22Rv1 (cell line): ENCODE measurements around the gene XCL1.
"Not testable (repeated sequence)": the region's sequence is repeated elsewhere in the genome, so short reads cannot be mapped to it uniquely, and the experiment has no call there.

Experiments
- H3K27ac ChIP-seq: fragments of 450-650 bp; 2 replicates; pipeline ENCODE4 v1.5.1; 2017
- ZFX ChIP-seq: fragments of 450-650 bp; IDR thresholded peaks from 2 replicates; pipeline ENCODE4 v1.6.1; 2017; ENCODE audit warnings: antibody characterized with exemption, borderline replicate concordance
- TF ChIP-seq, protein P1 (sequence below): fragments of 450-650 bp; IDR thresholded peaks from 2 replicates; pipeline ENCODE4 v1.5.1; 2017; ENCODE audit warnings: mild to moderate bottlenecking

Gene XCL1

DNA sequence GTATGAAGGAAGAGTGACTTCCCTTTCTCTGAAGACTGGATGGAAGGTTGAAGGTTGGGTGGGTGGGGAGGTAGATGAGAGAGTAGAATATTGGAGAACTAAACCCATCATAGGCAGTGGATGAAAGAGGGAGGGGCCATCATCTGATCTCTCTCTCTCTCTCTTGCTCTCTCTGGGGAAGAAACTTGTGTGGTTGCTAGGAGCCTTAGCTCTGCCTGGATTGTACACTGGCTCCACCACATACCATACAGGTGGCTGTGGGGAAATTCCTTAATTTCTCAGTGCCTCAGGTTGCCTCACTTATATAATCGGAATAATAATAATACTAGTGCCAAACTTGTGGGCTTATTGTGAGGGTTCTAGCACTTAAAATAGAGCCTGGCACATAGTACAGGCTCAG lies 9.5 kb downstream of the XCL1 start:
- no peak overlapping the region for H3K27ac ChIP-seq
- TF ChIP-seq ZFX: no peak
- TF ChIP-seq, protein P1, sequence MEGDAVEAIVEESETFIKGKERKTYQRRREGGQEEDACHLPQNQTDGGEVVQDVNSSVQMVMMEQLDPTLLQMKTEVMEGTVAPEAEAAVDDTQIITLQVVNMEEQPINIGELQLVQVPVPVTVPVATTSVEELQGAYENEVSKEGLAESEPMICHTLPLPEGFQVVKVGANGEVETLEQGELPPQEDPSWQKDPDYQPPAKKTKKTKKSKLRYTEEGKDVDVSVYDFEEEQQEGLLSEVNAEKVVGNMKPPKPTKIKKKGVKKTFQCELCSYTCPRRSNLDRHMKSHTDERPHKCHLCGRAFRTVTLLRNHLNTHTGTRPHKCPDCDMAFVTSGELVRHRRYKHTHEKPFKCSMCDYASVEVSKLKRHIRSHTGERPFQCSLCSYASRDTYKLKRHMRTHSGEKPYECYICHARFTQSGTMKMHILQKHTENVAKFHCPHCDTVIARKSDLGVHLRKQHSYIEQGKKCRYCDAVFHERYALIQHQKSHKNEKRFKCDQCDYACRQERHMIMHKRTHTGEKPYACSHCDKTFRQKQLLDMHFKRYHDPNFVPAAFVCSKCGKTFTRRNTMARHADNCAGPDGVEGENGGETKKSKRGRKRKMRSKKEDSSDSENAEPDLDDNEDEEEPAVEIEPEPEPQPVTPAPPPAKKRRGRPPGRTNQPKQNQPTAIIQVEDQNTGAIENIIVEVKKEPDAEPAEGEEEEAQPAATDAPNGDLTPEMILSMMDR: no peak

DNA sequence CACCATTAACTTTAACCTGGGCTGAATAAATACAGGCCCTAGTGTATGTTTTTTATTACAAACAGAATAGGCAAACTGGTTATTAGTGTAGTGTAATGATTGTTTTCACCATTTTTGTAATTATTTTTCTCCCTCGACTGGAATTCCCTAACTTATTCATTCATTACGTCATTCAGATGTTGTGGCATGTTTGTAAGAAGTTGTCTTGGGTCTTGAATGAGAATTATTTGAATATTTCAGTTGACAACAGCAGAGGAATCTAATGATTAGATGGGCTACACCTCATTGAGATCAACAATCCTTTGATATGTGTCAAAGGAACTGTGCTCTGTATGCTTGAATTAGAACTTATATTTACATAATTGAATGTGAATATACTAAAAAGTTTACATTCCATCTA lies 12.8 kb downstream of the XCL1 start:
- no peak for TF ChIP-seq ZFX
- TF ChIP-seq, protein P1: no peak
- no peak overlapping the region for H3K27ac ChIP-seq

GRCh38 chr1:168591066-168591465 lies 14.7 kb downstream of the XCL1 start:
- H3K27ac ChIP-seq: no peak overlapping the region
- TF ChIP-seq, protein P1: no peak
- no peak for TF ChIP-seq ZFX

DNA sequence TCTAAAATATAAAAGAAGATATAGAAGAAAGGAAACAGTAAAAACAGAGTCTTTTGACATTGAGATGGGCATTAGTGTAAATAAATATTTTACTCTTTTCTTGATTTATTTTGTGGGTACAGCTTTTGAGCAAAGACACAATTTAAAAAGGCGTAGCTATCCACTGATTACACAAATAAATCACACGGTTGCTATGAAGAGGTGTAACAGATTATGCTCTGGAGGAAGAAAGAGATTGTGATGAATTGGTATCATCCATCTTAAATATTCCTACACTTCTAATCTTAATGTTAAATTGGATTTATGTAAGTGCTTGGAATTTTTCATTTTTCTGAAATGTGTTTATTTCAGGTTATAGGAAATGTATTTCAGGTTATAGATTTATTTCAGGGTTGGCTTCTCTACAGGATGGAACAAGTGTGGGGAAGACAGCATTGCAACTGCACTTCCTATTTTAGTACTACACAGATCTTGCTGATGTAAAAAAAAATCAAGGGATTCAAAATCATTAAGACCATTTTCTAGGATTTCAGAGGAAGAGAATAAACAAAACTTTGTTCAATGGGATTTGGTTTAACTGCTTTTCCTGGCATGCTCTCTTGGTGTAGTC lies 15.3 kb downstream of the XCL1 start:
- TF ChIP-seq, protein P1: no peak
- no peak for TF ChIP-seq ZFX
- H3K27ac ChIP-seq: no peak overlapping the region

GRCh38 chr1:168595403-168595802 lies 19.0 kb downstream of the XCL1 start:
- not testable (repeated sequence) for H3K27ac ChIP-seq

GRCh38 chr1:168598125-168598524 lies 21.7 kb downstream of the XCL1 start:
- TF ChIP-seq, protein P1: no peak
- no peak for TF ChIP-seq ZFX
- no peak overlapping the region for H3K27ac ChIP-seq

DNA sequence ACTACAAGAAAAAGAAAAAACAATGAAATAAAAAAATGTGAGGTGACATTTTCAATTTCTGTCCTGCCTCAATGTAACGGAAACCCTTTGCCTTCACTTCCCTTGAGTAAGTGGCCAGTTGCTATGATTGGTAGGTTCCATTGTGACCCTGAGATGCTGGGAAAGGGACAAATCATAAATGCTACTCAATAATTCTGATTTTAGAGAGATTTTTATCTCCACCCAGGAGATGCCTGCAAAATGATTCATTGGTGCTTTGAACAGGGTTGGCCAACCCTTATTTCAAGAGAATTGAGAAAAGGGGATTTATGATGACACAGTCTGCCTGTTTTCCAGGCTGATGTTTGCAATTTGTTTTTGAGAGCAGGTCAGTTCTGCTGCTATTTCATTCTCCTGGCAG lies 22.5 kb downstream of the XCL1 start:
- no peak for TF ChIP-seq ZFX
- TF ChIP-seq, protein P1: no peak
- H3K27ac ChIP-seq: no peak overlapping the region

GRCh38 chr1:168599641-168600040 lies 23.2 kb downstream of the XCL1 start:
- TF ChIP-seq, protein P1: no peak
- no peak for TF ChIP-seq ZFX
- no peak overlapping the region for H3K27ac ChIP-seq
